ENCODE measurements around the gene WDR6. TPM values are rescaled to one million over a fixed set of nuclear protein-coding genes. Genes with fewer than 3 reads are reported as not detected.

Gene WDR6
- total RNA-seq, 2 experiments from 2014 or later, result 132 to 134 TPM

DNA sequence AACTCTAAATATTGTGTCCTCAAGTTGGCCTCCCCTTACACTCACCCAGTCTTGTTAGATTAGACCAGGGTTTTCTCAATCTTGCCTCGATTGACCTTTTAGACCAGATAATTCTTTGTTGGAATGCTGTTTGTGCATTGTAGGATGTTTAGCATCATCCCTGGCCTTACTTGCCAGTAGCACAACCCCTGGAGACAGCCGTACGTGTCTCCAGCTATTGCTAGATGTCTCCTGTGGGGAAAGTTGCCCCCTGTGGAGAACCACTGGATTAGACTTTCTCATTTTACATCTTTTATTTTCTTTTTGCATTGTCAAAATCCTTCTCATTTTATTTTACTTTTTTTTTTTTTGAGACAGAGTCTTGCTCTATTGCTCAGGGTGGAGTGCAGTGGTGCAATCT is 2.2 kb downstream of the WDR6 start:
- H3K36me3 ChIP-seq (ENCODE audit: insufficient read depth, low read length), result peaks cover 30% of the 10 kb centered on the region
- TF ChIP-seq, protein P1, sequence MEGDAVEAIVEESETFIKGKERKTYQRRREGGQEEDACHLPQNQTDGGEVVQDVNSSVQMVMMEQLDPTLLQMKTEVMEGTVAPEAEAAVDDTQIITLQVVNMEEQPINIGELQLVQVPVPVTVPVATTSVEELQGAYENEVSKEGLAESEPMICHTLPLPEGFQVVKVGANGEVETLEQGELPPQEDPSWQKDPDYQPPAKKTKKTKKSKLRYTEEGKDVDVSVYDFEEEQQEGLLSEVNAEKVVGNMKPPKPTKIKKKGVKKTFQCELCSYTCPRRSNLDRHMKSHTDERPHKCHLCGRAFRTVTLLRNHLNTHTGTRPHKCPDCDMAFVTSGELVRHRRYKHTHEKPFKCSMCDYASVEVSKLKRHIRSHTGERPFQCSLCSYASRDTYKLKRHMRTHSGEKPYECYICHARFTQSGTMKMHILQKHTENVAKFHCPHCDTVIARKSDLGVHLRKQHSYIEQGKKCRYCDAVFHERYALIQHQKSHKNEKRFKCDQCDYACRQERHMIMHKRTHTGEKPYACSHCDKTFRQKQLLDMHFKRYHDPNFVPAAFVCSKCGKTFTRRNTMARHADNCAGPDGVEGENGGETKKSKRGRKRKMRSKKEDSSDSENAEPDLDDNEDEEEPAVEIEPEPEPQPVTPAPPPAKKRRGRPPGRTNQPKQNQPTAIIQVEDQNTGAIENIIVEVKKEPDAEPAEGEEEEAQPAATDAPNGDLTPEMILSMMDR (IDR thresholded peaks at IDR 0.05), result no peak
- intact Hi-C loops (cut with DNase I, micrococcal nuclease), result loop anchor here in 1 of 2 experiments (5.0 kb wide), 2 partner anchors 707 to 1497 kb away; partner anchors contain the start of genes ELP6 and NME6

DNA sequence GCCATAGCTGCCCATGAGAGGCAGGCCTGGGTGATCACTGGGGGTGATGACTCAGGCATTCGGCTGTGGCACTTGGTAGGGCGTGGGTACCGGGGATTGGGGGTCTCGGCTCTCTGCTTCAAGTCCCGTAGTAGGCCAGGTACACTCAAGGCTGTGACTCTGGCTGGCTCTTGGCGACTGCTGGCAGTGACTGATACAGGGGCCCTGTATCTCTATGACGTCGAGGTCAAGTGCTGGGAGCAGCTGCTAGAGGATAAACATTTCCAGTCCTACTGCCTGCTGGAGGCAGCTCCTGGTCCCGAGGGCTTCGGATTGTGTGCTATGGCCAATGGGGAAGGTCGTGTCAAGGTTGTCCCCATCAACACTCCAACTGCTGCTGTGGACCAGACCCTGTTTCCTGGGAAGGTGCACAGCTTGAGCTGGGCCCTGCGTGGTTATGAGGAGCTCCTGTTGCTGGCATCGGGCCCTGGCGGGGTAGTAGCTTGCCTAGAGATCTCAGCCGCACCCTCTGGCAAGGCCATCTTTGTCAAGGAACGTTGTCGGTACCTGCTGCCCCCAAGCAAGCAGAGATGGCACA is 5.3 kb downstream of the WDR6 start:
- Histone ChIP-seq H3K4me1 (ENCODE audit: insufficient read depth, low read length) (peaks cover 20% of the 10 kb centered on the region), H3K9me3 (ENCODE audit: control insufficient read depth in 1 of 2, insufficient read depth in 1 of 2, low read length in 2 of 2) (no peaks in the 10 kb centered on the region), H3K27me3 (ENCODE audit: control insufficient read depth in 1 of 2, insufficient read depth in 2 of 2, low read length in 2 of 2) (no peaks in the 10 kb centered on the region), H3K4me3 (ENCODE audit: low read length) (no peak overlapping the region), H3K27ac (ENCODE audit: low read depth in 1 of 2, low read length in 2 of 2) (no peak overlapping the region), H3K36me3 (ENCODE audit: insufficient read depth, low read length) (peaks cover 42% of the 10 kb centered on the region)
- Mint-ChIP-seq H3K27ac (no peak overlapping the region), H3K27me3 (no peaks in the 10 kb centered on the region), H3K4me3 (no peak overlapping the region), H3K4me1 (ENCODE audit: low read depth) (peaks cover 25% of the 10 kb centered on the region), H3K9me3 (no peaks in the 10 kb centered on the region), H3K36me3 (ENCODE audit: low read depth) (peaks cover 54% of the 10 kb centered on the region)
- intact Hi-C loops (cut with DNase I, micrococcal nuclease), result loop anchor here in 1 of 2 experiments (5.0 kb wide), 1 partner anchor 295 kb away; the partner anchor contains the start of gene IP6K2
- ATAC-seq (ENCODE audit: poor library complexity) (no peak), DNase-seq (no peak)
- TF ChIP-seq, protein P1 (IDR thresholded peaks at IDR 0.05), result no peak
- POLR2A ChIA-PET, result interaction anchor here (1.2 to 2.3 kb wide), 4 partner anchors 9 to 25 kb away, joined by 3 to 13 read pairs (median 4); partner anchors contain the start of genes IMPDH2 and NDUFAF3
- CTCF ChIA-PET, result interaction anchor here (0.6 to 6.5 kb wide), 4 partner anchors 9 to 50 kb away, joined by 3 to 53 read pairs (median 4); partner anchors contain the start of gene P4HTM

More for the DNA sequence above, 2.2 kb downstream of the WDR6 start:
- no peaks in the 10 kb centered on the region for H3K9me3 Mint-ChIP-seq
- H3K27ac Mint-ChIP-seq, result peak overlapping the region; percentile 97
- ATAC-seq (ENCODE audit: poor library complexity), result no peak
- Histone ChIP-seq H3K27ac (ENCODE audit: low read depth in 1 of 2, low read length in 2 of 2) (no peak overlapping the region), H3K4me3 (ENCODE audit: low read length) (no peak overlapping the region), H3K27me3 (ENCODE audit: control insufficient read depth in 1 of 2, insufficient read depth in 2 of 2, low read length in 2 of 2) (no peaks in the 10 kb centered on the region), H3K4me1 (ENCODE audit: insufficient read depth, low read length) (peaks cover 25% of the 10 kb centered on the region), H3K9me3 (ENCODE audit: control insufficient read depth in 1 of 2, insufficient read depth in 1 of 2, low read length in 2 of 2) (no peaks in the 10 kb centered on the region)
- H3K27me3 Mint-ChIP-seq, result no peaks in the 10 kb centered on the region
- POLR2A ChIA-PET, result interaction anchor here (0.7 to 8.0 kb wide), 4 partner anchors 12 to 1533 kb away, joined by 4 to 331 read pairs (median 103); partner anchors contain the start of genes DALRD3, IMPDH2, NDUFAF3 and P4HTM
- CTCF ChIA-PET, result interaction anchor here (4.3 to 5.2 kb wide), 2 partner anchors 13 to 21 kb away, joined by 59 to 100 read pairs; partner anchors contain the start of genes NDUFAF3 and P4HTM
- peak overlapping the region; percentile 68 for H3K4me3 Mint-ChIP-seq
- H3K36me3 Mint-ChIP-seq (ENCODE audit: low read depth), result peaks cover 41% of the 10 kb centered on the region
- DNase-seq, result no peak
- peaks cover 32% of the 10 kb centered on the region for H3K4me1 Mint-ChIP-seq (ENCODE audit: low read depth)

DNA sequence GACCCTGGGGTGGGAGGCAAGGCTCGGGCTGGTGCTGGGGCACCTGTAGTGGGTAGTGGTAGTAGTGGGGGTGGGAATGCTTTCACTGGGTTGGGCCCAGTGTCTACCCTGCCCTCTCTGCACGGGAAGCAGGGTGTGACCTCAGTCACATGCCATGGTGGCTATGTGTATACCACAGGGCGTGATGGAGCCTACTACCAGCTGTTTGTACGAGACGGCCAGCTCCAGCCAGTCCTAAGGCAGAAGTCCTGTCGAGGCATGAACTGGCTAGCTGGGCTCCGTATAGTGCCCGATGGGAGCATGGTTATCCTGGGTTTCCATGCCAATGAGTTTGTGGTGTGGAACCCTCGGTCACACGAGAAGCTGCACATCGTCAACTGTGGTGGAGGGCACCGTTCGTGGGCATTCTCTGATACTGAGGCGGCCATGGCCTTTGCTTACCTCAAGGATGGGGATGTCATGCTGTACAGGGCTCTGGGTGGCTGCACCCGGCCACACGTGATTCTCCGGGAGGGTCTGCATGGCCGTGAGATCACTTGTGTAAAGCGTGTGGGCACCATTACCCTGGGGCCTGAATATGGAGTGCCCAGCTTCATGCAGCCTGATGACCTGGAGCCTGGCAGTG is 6.0 kb downstream of the WDR6 start:
- H3K4me3 Mint-ChIP-seq, result no peak overlapping the region
- intact Hi-C loops (cut with DNase I, micrococcal nuclease), result loop anchor here in 1 of 2 experiments (5.0 kb wide), 1 partner anchor 296 kb away; the partner anchor contains the start of gene IP6K2

More for the DNA sequence above, 6.0 kb downstream of the WDR6 start:
- ChIA-PET CTCF (interaction anchor here (1.2 to 6.5 kb wide), 3 partner anchors 8 to 81 kb away, joined by 3 to 53 read pairs (median 6); partner anchors contain the start of genes P4HTM and QRICH1), POLR2A (interaction anchor here (0.6 to 2.3 kb wide), 4 partner anchors 8 to 25 kb away, joined by 3 to 13 read pairs (median 4); partner anchors contain the start of genes IMPDH2 and NDUFAF3)
- H3K27me3 ChIP-seq (ENCODE audit: control insufficient read depth in 1 of 2, insufficient read depth in 2 of 2, low read length in 2 of 2), result no peaks in the 10 kb centered on the region
- H3K27ac ChIP-seq (ENCODE audit: low read depth in 1 of 2, low read length in 2 of 2), result no peak overlapping the region
- peaks cover 18% of the 10 kb centered on the region for H3K4me1 ChIP-seq (ENCODE audit: insufficient read depth, low read length)
- no peak overlapping the region for H3K4me3 ChIP-seq (ENCODE audit: low read length)
- Mint-ChIP-seq H3K4me1 (ENCODE audit: low read depth) (peaks cover 21% of the 10 kb centered on the region), H3K27ac (no peak overlapping the region), H3K27me3 (no peaks in the 10 kb centered on the region), H3K36me3 (ENCODE audit: low read depth) (peaks cover 48% of the 10 kb centered on the region), H3K9me3 (no peaks in the 10 kb centered on the region)
- TF ChIP-seq, protein P1 (IDR thresholded peaks at IDR 0.05), result no peak
- no peaks in the 10 kb centered on the region for H3K9me3 ChIP-seq (ENCODE audit: control insufficient read depth in 1 of 2, insufficient read depth in 1 of 2, low read length in 2 of 2)
- peaks cover 42% of the 10 kb centered on the region for H3K36me3 ChIP-seq (ENCODE audit: insufficient read depth, low read length)
- no peak for DNase-seq
- ATAC-seq (ENCODE audit: poor library complexity), result no peak
